HAP-1 (cell line): ENCODE data around the gene OR6C76.
"Not testable (repeated sequence)": the region's sequence is repeated elsewhere in the genome, so short reads cannot be mapped to it uniquely, and the experiment has no call there.

Source experiments
- DNase-seq, 2 experiments: peaks; one replicate each; pipeline ENCODE4 v3.0.0-alpha.2; 2016 to 2020; ENCODE audit warnings: low spot score in 2 of 2
- H3K27me3 ChIP-seq: fragments of 250-450 bp; sonication (Bioruptor Pico); 2 replicates; pipeline ENCODE4 v1.5.1; 2020; ENCODE audit warnings: low read depth, mild to moderate bottlenecking, moderate library complexity
- H3K36me3 ChIP-seq: fragments of 250-450 bp; sonication (Bioruptor Pico); replicated peaks from 2 replicates; pipeline ENCODE4 v1.5.1; 2020; ENCODE audit warnings: mild to moderate bottlenecking
- H3K4me1 ChIP-seq: fragments of 250-450 bp; sonication (Bioruptor Pico); 2 replicates; pipeline ENCODE4 v1.5.1; 2020; ENCODE audit warnings: mild to moderate bottlenecking
- H3K4me3 ChIP-seq: fragments of 250-450 bp; sonication (Bioruptor Pico); 2 replicates; pipeline ENCODE4 v1.5.1; 2020; ENCODE audit warnings: mild to moderate bottlenecking, moderate library complexity
- H3K9me3 ChIP-seq: fragments of 250-450 bp; sonication (Bioruptor Pico); 2 replicates; pipeline ENCODE4 v1.5.1; 2020; ENCODE audit warnings: mild to moderate bottlenecking, moderate library complexity
- in situ Hi-C: fragments of 300-500 bp; cut with MboI; formaldehyde crosslinking; loops from 3 replicates; pipeline ENCODE4 v1.14.3; 2020; ENCODE audit warnings: low sequenced_read_pairs, inconsistent platforms, mixed read lengths

The OR6C76 gene

GRCh38 chr12:55425954-55426353, at the start of gene OR6C76:
OR6C76 (plus strand) TSS chr12:55426254; CDS start chr12:55426254, 0 bp downstream.
- no peaks in the 10 kb centered on the region for H3K9me3 ChIP-seq
- H3K36me3 ChIP-seq, result no peaks in the 10 kb centered on the region
- H3K4me1 ChIP-seq, result no peaks in the 10 kb centered on the region
- no peak for DNase-seq
- in situ Hi-C loops, result no loop called here
- no peaks in the 10 kb centered on the region for H3K27me3 ChIP-seq
- H3K4me3 ChIP-seq, result no peak within 1 kb of the TSS

GRCh38 chr12:55385891-55386290, 40.2 kb upstream of the OR6C76 start:
- no peaks in the 10 kb centered on the region for H3K4me1 ChIP-seq
- no peaks in the 10 kb centered on the region for H3K27me3 ChIP-seq
- no peaks in the 10 kb centered on the region for H3K36me3 ChIP-seq
- no peaks in the 10 kb centered on the region for H3K9me3 ChIP-seq
- H3K4me3 ChIP-seq, result no peak overlapping the region
- in situ Hi-C loops, result no loop called here
- DNase-seq, result no peak

- Histone ChIP-seq H3K4me1 (no peaks in the 10 kb centered on the region), H3K4me3 (no peak overlapping the region), H3K36me3 (no peaks in the 10 kb centered on the region), H3K9me3 (no peaks in the 10 kb centered on the region), H3K27me3 (no peaks in the 10 kb centered on the region)
- no peak for DNase-seq
- in situ Hi-C loops, result no loop called here
Measured at GRCh38 chr12:55392032-55392795, 33.8 kb upstream of the OR6C76 start.

GRCh38 chr12:55396326-55396725, 29.7 kb upstream of the OR6C76 start:
- no peak for DNase-seq
- Histone ChIP-seq H3K36me3 (no peaks in the 10 kb centered on the region), H3K4me3 (no peak overlapping the region), H3K9me3 (no peaks in the 10 kb centered on the region), H3K27me3 (no peaks in the 10 kb centered on the region), H3K4me1 (no peaks in the 10 kb centered on the region)
- in situ Hi-C loops, result no loop called here

GRCh38 chr12:55400229-55400628, 25.8 kb upstream of the OR6C76 start, which contains the start of gene OR6C65:
OR6C65 (plus strand) TSS chr12:55400529; CDS start chr12:55400529, 0 bp downstream.
- no peak for DNase-seq
- Histone ChIP-seq H3K36me3 (no peaks in the 10 kb centered on the region), H3K27me3 (no peaks in the 10 kb centered on the region), H3K9me3 (no peaks in the 10 kb centered on the region), H3K4me1 (no peaks in the 10 kb centered on the region), H3K4me3 (no peak within 1 kb of the TSS)
- in situ Hi-C loops, result no loop called here

GRCh38 chr12:55407866-55408265, 18.2 kb upstream of the OR6C76 start:
- no peaks in the 10 kb centered on the region for H3K9me3 ChIP-seq

GRCh38 chr12:55409133-55409532, 16.9 kb upstream of the OR6C76 start:
- in situ Hi-C loops, H3K27me3 ChIP-seq, H3K9me3 ChIP-seq, DNase-seq, H3K4me3 ChIP-seq, H3K36me3 ChIP-seq, H3K4me1 ChIP-seq: not testable (repeated sequence)

More at GRCh38 chr12:55407866-55408265, 18.2 kb upstream of the OR6C76 start:
- in situ Hi-C loops, result no loop called here
- Histone ChIP-seq H3K36me3 (no peaks in the 10 kb centered on the region), H3K4me3 (no peak overlapping the region), H3K4me1 (no peaks in the 10 kb centered on the region), H3K27me3 (no peaks in the 10 kb centered on the region)
- no peak for DNase-seq

GRCh38 chr12:55412138-55412537, 13.9 kb upstream of the OR6C76 start:
- in situ Hi-C loops, H3K4me3 ChIP-seq, H3K9me3 ChIP-seq, DNase-seq, H3K36me3 ChIP-seq, H3K27me3 ChIP-seq, H3K4me1 ChIP-seq: not testable (repeated sequence)

GRCh38 chr12:55413498-55414388, 12.3 kb upstream of the OR6C76 start:
- H3K36me3 ChIP-seq, H3K9me3 ChIP-seq, H3K4me3 ChIP-seq, H3K27me3 ChIP-seq, in situ Hi-C loops, DNase-seq, H3K4me1 ChIP-seq: not testable (repeated sequence)

GRCh38 chr12:55414396-55414823, 11.6 kb upstream of the OR6C76 start:
- H3K27me3 ChIP-seq, H3K9me3 ChIP-seq, H3K4me3 ChIP-seq, H3K36me3 ChIP-seq, DNase-seq, H3K4me1 ChIP-seq, in situ Hi-C loops: not testable (repeated sequence)

GRCh38 chr12:55414889-55415288, 11.2 kb upstream of the OR6C76 start:
- in situ Hi-C loops, H3K4me3 ChIP-seq, H3K36me3 ChIP-seq, H3K4me1 ChIP-seq, H3K27me3 ChIP-seq, H3K9me3 ChIP-seq, DNase-seq: not testable (repeated sequence)

GRCh38 chr12:55416961-55417360, 9.1 kb upstream of the OR6C76 start:
- Histone ChIP-seq H3K9me3 (no peaks in the 10 kb centered on the region), H3K27me3 (no peaks in the 10 kb centered on the region), H3K4me1 (no peaks in the 10 kb centered on the region), H3K36me3 (no peaks in the 10 kb centered on the region), H3K4me3 (no peak overlapping the region)
- no peak for DNase-seq
- in situ Hi-C loops, result no loop called here

GRCh38 chr12:55420307-55420962, 5.6 kb upstream of the OR6C76 start:
- Histone ChIP-seq H3K36me3 (no peaks in the 10 kb centered on the region), H3K9me3 (no peaks in the 10 kb centered on the region), H3K4me3 (no peak overlapping the region), H3K27me3 (no peaks in the 10 kb centered on the region), H3K4me1 (no peaks in the 10 kb centered on the region)
- DNase-seq, result no peak
- in situ Hi-C loops, result no loop called here
